ENCODE data around the gene NPEPPS. TPM values are rescaled to one million over a fixed set of nuclear protein-coding genes. Genes with fewer than 3 reads are reported as not detected.

NPEPPS gene
- total and polyA plus RNA-seq, 2 of the 13 experiments (the other 11 are each of a cell fraction or from before 2014, with no cell fraction given) = 53.5 to 127 TPM

GRCh38 chr17:47650525-47651522 lies 119.9 kb downstream of the NPEPPS start (continued):
- peak; percentile 77; the same call in 1 of the 2 replicates for TF ChIP-seq ZNF510 (CRISPR knock-in tag; IDR thresholded peaks at IDR 0.05; ENCODE audit: low read depth)
- TF ChIP-seq BRCA1 (CRISPR knock-in tag; IDR thresholded peaks at IDR 0.05) = peak; percentile 64; the same call in 1 of the 2 replicates
- TF ChIP-seq ZMAT5 (CRISPR knock-in tag; IDR thresholded peaks at IDR 0.05; ENCODE audit: borderline replicate concordance, low read depth) = no peak
- 0 out of 2 replicates have a peak, but pooled peaks have one; percentile 27 for TF ChIP-seq MIER2 (CRISPR knock-in tag; IDR thresholded peaks at IDR 0.05)
- TF ChIP-seq ZKSCAN8 (CRISPR knock-in tag; IDR thresholded peaks at IDR 0.05; ENCODE audit: borderline replicate concordance) = no peak
- TF ChIP-seq PTBP1 (IDR thresholded peaks at IDR 0.05; ENCODE audit: low read depth, low read length, poor library complexity, severe bottlenecking) = no peak
- TF ChIP-seq ZNF407 (CRISPR knock-in tag; IDR thresholded peaks at IDR 0.05; ENCODE audit: not compliant biosample characterization) = peak; percentile 65
- TF ChIP-seq GRHL1 (CRISPR knock-in tag; conservative IDR thresholded peaks at IDR 0.05) = no peak
- TF ChIP-seq TFDP2 (CRISPR knock-in tag; IDR thresholded peaks at IDR 0.05) = peak; percentile 94
- TF ChIP-seq PHF21A (CRISPR knock-in tag; IDR thresholded peaks at IDR 0.05) = peak; percentile 83
- TF ChIP-seq RBM39 (IDR thresholded peaks at IDR 0.05; ENCODE audit: low read depth, low read length, poor library complexity, severe bottlenecking) = peak; percentile 73
- TF ChIP-seq SPEN (CRISPR knock-in tag; IDR thresholded peaks at IDR 0.05; ENCODE audit: low read depth) = peak; percentile 81
- peak; percentile 64; the same call in 1 of the 2 replicates for TF ChIP-seq ELF4 (CRISPR knock-in tag; IDR thresholded peaks at IDR 0.05; ENCODE audit: borderline replicate concordance)
- TF ChIP-seq ZSCAN25 (CRISPR knock-in tag; IDR thresholded peaks at IDR 0.05) = peak; percentile 97
- peak; percentile 62; the same call in 1 of the 2 replicates for TF ChIP-seq ZNF543 (CRISPR knock-in tag; IDR thresholded peaks at IDR 0.05)
- no peak for TF ChIP-seq ARID2 (CRISPR knock-in tag; IDR thresholded peaks at IDR 0.05; ENCODE audit: borderline replicate concordance)
